Large intestine (tissue), 12 donors: ENCODE data around the gene SLC29A3. TPM values are rescaled to one million over a fixed set of nuclear protein-coding genes. Genes with fewer than 3 reads are reported as not detected.
A peak's percentile ranks its signal among the peaks of the same experiment; 100 is the strongest.
"Not testable (repeated sequence)": the region's sequence is repeated elsewhere in the genome, so short reads cannot be mapped to it uniquely, and the experiment has no call there.

Experiments used
- DNase-seq, 2 donors: peaks; one replicate each; pipeline versions ENCODE4 v3.0.0 to v3.0.0-alpha.2; 2013
- H3K27ac ChIP-seq: one replicate; pipeline ENCODE4 v1.5.1; 2013; ENCODE audit warnings: low read length
- H3K27me3 ChIP-seq: 2 replicates; pipeline ENCODE4 v1.6.1; 2013; ENCODE audit warnings: low read length; ENCODE audit not compliant: control insufficient read depth, insufficient read depth
- H3K36me3 ChIP-seq: 2 replicates; pipeline ENCODE4 v1.6.1; 2013; ENCODE audit warnings: low read length; ENCODE audit not compliant: control insufficient read depth, insufficient read depth
- H3K4me1 ChIP-seq: one replicate; pipeline ENCODE4 v1.6.1; 2013; ENCODE audit warnings: low read length; ENCODE audit not compliant: control insufficient read depth, insufficient read depth
- H3K4me3 ChIP-seq: one replicate; pipeline ENCODE4 v1.5.1; 2013; ENCODE audit warnings: low read length
- H3K9me3 ChIP-seq: one replicate; pipeline ENCODE4 v1.6.1; 2013; ENCODE audit warnings: mild to moderate bottlenecking, low read depth, low read length, moderate library complexity; ENCODE audit not compliant: control insufficient read depth
- WGBS: methylation state at CpG from one replicate; pipeline ENCODE4 v1.1.5; 2013; ENCODE audit warnings: low lambda C conversion rate; ENCODE audit not compliant: insufficient coverage; 5-methylcytosine and 5-hydroxymethylcytosine counted together
- long read RNA-seq, 11 donors: transcript quantifications; one replicate each; lab custom pipeline, GENCODE V29; 2026
- polyA plus RNA-seq: library from polyadenylated mRNA; unstranded; fragments of 120-200 nt; gene quantifications from one replicate; pipeline ENCODE4 v1.2.1, GENCODE V29; 2013

Gene SLC29A3
- polyA plus RNA-seq = 16.2 TPM
- long read RNA-seq, donor 1, partial matches to known transcripts = 0 of 2 reads
- long read RNA-seq, donor 1, other reads (novel, unspliced or antisense) = 0 of 2 reads
- long read RNA-seq, donor 2, transcript SLC29A3-205 (6 exons, 2,262 nt) = major isoform, 5 of 5 reads
- long read RNA-seq, donor 2, partial matches to known transcripts = 0 of 5 reads
- long read RNA-seq, donor 2, other reads (novel, unspliced or antisense) = 0 of 5 reads
- long read RNA-seq, donor 3 = 0 reads
- long read RNA-seq, donor 4 = 0 reads
- long read RNA-seq, donor 5, partial matches to known transcripts = 0 of 2 reads
- long read RNA-seq, donor 5, other reads (novel, unspliced or antisense) = 0 of 2 reads
- long read RNA-seq, donor 6, transcript SLC29A3-205 (6 exons, 2,262 nt) = major isoform, 5 of 5 reads
- long read RNA-seq, donor 6, partial matches to known transcripts = 0 of 5 reads
- long read RNA-seq, donor 6, other reads (novel, unspliced or antisense) = 0 of 5 reads
- long read RNA-seq, donor 7 = 0 reads
- long read RNA-seq, donor 8, transcript SLC29A3-205 (6 exons, 2,262 nt) = major isoform, 9 of 9 reads
- long read RNA-seq, donor 8, partial matches to known transcripts = 0 of 9 reads
- long read RNA-seq, donor 8, other reads (novel, unspliced or antisense) = 0 of 9 reads
- long read RNA-seq, donor 9, transcript SLC29A3-205 (6 exons, 2,262 nt) = major isoform, 5 of 15 reads
- long read RNA-seq, donor 9, partial matches to known transcripts = 10 of 15 reads
- long read RNA-seq, donor 9, other reads (novel, unspliced or antisense) = 0 of 15 reads
- long read RNA-seq, donor 10, transcript SLC29A3-205 (6 exons, 2,262 nt) = major isoform, 7 of 7 reads
- long read RNA-seq, donor 10, partial matches to known transcripts = 0 of 7 reads
- long read RNA-seq, donor 10, other reads (novel, unspliced or antisense) = 0 of 7 reads
- long read RNA-seq, donor 11, partial matches to known transcripts = 0 of 2 reads
- long read RNA-seq, donor 11, other reads (novel, unspliced or antisense) = 0 of 2 reads

- H3K27ac ChIP-seq = peak within 1 kb of the TSS; percentile 41
- H3K36me3 ChIP-seq = peaks cover 14% of the 10 kb centered on the region
- H3K9me3 ChIP-seq = no peaks in the 10 kb centered on the region
- H3K4me3 ChIP-seq = peak within 1 kb of the TSS; percentile 59
- WGBS = no CpG with 5 or more reads among the region's 62 CpGs
- peak; percentile 78 to 83 for DNase-seq
- H3K4me1 ChIP-seq = peaks cover 6% of the 10 kb centered on the region
- H3K27me3 ChIP-seq = no peaks in the 10 kb centered on the region
Observed at GRCh38 chr10:71319042-71319799, at the start of gene SLC29A3. Gene SLC29A3, plus strand, starts transcription at chr10:71319259. Its CDS starts 51 bp downstream, at chr10:71319310.

DNA sequence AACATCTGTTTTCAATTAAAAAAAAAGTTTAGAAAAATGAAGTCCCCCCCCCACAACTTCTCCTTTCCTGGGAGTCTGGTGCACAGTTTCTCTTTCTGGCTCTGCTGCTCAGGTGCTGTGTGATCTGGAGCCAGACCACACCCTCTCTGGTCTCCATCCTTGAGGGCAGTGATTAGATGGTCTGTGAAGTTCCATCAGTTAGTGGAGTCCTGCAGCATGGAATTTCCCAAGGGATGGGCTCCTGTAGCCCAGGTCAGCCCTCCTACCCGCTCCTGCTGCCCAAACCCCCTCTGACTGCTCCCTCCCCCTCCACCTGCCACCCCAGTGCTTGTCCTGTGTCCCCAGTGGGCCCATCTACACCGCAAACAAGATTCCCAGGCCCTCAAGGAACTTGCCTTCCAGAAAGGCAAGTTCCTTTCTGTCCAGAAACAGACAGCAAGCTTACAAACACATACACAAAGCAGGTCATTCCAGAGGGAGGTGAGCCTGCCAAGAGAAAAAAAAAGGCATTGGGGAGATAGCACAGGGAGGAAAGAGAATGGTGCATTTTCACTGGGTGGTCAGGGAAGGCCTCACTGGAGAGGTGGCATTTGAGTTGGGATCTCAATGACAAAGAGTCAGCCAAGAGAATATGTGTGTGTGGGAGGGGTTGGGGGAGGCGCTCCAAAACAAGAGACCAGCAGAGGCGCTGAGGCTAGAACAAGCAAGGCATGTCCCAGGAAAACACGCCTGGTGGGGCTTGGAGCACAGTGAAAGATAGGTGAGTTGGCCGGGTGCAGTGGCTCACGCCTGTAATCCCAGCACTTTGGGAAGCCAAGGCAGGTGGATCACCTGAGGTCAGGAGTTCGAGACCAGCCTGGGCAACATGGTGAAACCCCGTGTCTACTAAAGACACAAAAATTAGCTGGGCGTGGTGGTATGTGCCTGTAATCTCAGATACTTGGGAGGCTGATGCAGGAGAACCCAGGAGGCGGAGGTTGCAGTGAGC is 49.5 kb upstream of the SLC29A3 start:
- Histone ChIP-seq H3K4me3 (no peak overlapping the region), H3K9me3 (no peaks in the 10 kb centered on the region), H3K4me1 (peaks cover 4% of the 10 kb centered on the region), H3K27me3 (no peaks in the 10 kb centered on the region), H3K27ac (no peak overlapping the region), H3K36me3 (no peaks in the 10 kb centered on the region)
- no CpG with 5 or more reads among the region's 11 CpGs for WGBS
- no peak for DNase-seq

DNA sequence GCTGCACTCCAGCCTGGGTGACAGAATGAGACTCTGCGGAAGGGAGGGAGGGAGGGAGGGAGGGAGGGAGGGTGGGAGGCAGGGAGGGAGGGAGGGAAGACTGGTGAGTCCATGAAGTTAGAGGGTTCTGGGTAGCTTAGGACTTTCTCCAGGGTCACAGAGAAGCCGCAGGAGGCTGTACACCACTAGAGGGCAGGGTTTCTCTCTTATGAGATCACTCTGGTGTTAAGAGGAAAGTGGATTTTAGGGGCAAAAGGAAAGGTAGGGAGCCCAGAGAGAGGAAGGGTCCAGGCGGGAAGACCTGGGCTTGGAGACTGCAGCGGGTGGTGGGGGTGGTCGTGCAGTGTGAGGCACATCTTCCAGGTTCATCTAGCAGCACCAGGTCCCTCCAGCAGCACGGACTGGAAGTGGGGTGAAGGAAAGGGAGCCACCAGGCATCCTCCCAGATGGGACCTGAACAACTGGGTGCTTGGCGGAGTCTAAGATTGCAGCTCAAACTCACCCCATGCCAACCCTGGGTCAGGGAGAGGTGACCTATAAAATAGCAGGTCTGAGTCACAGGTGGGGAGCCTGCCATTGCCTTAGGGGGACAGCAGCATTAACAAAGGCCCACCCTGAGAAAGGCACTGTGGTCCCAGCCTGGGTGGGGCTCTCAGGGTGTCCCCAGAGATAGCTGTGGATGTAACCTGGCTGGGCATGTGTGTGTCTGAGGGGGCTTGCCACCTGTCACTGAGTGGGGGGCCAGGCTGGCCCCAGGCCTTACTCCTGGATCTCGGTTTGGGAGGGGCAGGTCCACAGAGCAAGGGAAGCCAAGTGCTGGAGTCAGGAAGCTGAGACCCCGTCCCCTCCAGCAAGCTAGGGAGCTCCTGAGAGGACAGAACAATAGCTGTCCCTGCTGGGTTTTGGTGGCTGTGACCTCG is 48.5 kb upstream of the SLC29A3 start:
- DNase-seq = peak; percentile 46 to 55
- H3K4me1 ChIP-seq = peaks cover 4% of the 10 kb centered on the region
- WGBS = no CpG with 5 or more reads among the region's 10 CpGs

DNA sequence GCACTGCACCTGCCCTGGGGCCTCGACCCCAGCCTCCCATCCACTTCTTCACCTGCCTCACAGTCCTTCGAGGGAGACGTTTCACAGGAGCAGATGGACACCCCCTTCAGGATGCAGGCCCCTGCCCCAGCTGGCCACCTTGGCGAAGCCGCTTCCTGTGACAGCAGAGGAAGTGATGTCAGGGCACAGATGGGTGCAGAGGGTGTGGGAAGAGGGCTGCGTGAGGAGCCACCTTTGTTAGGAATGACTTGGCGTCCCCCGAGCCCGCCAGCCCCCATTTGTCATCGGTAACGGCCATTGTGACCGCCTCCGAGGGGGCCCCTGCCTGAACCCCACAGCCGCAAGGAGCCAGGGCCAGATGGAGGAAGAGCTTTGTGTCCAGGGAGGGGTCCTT is 47.4 kb upstream of the SLC29A3 start:
- no CpG with 5 or more reads among the region's 14 CpGs for WGBS
- no peak for DNase-seq
- Histone ChIP-seq H3K9me3 (no peaks in the 10 kb centered on the region), H3K36me3 (no peaks in the 10 kb centered on the region), H3K4me1 (peaks cover 2% of the 10 kb centered on the region), H3K4me3 (no peak overlapping the region), H3K27me3 (no peaks in the 10 kb centered on the region), H3K27ac (no peak overlapping the region)

More for the DNA sequence above, 48.5 kb upstream of the SLC29A3 start:
- no peaks in the 10 kb centered on the region for H3K27me3 ChIP-seq
- H3K27ac ChIP-seq = no peak overlapping the region
- no peaks in the 10 kb centered on the region for H3K36me3 ChIP-seq
- no peaks in the 10 kb centered on the region for H3K9me3 ChIP-seq
- no peak overlapping the region for H3K4me3 ChIP-seq

- Histone ChIP-seq H3K27me3 (no peaks in the 10 kb centered on the region), H3K27ac (no peak overlapping the region), H3K4me1 (peaks cover 2% of the 10 kb centered on the region), H3K4me3 (no peak overlapping the region), H3K9me3 (no peaks in the 10 kb centered on the region), H3K36me3 (no peaks in the 10 kb centered on the region)
- no peak for DNase-seq
- no CpG with 5 or more reads among the region's 15 CpGs for WGBS
Observed at GRCh38 chr10:71272056-71272771, 46.8 kb upstream of the SLC29A3 start.

DNA sequence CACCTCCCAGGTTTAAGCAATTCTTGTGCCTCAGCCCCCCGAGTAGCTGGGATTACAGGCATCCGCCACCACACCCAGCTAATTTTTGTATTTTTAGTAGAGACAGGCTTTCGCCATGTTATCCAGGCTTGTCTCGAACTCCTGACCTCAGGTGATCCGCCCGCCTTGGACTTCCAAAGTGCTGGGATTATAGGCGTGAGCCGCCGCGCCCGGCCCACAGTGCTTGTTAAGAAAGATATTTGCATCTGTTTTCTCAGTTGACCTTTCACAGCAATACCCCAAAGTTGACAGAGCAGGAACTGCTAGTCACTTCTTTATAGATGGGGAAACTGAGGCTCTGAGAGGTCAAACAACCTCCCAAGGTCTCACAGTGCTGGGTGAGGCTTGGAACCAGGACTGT is 46.1 kb upstream of the SLC29A3 start:
- H3K4me1 ChIP-seq, H3K4me3 ChIP-seq, DNase-seq, H3K9me3 ChIP-seq, H3K27me3 ChIP-seq, H3K36me3 ChIP-seq, H3K27ac ChIP-seq: not testable (repeated sequence)
- no CpG with 5 or more reads among the region's 11 CpGs for WGBS

DNA sequence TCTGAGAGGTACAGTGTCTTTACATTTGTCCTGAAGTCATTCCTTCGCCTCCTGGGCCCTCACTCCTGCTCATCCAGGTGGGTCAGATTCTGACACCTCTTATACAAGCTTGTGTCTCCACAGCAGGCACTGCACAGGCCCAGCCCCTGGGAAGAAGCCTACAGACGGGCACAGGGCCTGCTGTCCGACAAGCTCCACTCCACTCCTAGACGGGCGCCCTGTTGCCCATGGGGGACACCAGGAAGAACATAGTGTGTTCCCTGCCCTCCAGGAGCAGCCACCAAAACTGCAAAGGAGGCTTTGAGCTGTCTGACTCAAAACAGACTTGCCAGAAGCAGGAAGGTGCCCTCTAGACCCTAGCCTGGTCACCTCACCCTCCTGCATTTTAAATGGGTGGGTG is 45.6 kb upstream of the SLC29A3 start:
- no peaks in the 10 kb centered on the region for H3K9me3 ChIP-seq
- WGBS = no CpG with 5 or more reads among the region's 5 CpGs
- no peaks in the 10 kb centered on the region for H3K27me3 ChIP-seq
- no peaks in the 10 kb centered on the region for H3K36me3 ChIP-seq
- peaks cover 2% of the 10 kb centered on the region for H3K4me1 ChIP-seq
- H3K4me3 ChIP-seq = no peak overlapping the region
- no peak for DNase-seq
- H3K27ac ChIP-seq = no peak overlapping the region

GRCh38 chr10:71274901-71275796 is 43.9 kb upstream of the SLC29A3 start:
- 80% methylated on average over 2 of the region's 11 CpGs for WGBS
- Histone ChIP-seq H3K9me3 (no peaks in the 10 kb centered on the region), H3K27me3 (no peaks in the 10 kb centered on the region), H3K36me3 (no peaks in the 10 kb centered on the region), H3K27ac (no peak overlapping the region), H3K4me3 (no peak overlapping the region), H3K4me1 (peaks cover 2% of the 10 kb centered on the region)
- no peak for DNase-seq
